WTC11 (cell line): Measurements from ENCODE around the gene COL21A1. TPM values are rescaled to one million over a fixed set of nuclear protein-coding genes. Genes with fewer than 3 reads are reported as not detected.

Source experiments
- ATAC-seq: fragments of 200-7000 bp; cut with Tn5 transposase; 2 replicates; pipeline ENCODE4 v1.10.0; 2021; ENCODE audit warnings: mild to moderate bottlenecking, moderate library complexity
- CTCF ChIA-PET: fragments of 300-600 bp; sonication (Branson Sonifier 250); formaldehyde crosslinking; loops from one replicate; lab custom pipeline; 2021; ENCODE audit warnings: antibody characterized with exemption; lab: Charles Lee
- POLR2A ChIA-PET: fragments of 350-600 bp; sonication (Branson Sonifier 250); formaldehyde crosslinking; loops from one replicate; lab custom pipeline; 2021; ENCODE audit warnings: antibody characterized with exemption; lab: Charles Lee
- DNase-seq: peaks from one replicate; pipeline ENCODE4 v3.0.0; 2021; ENCODE audit warnings: low spot score
- H3K27ac Mint-ChIP-seq: 2 replicates; pipeline ENCODE4 v1.8.0; 2021; ENCODE audit warnings: mixed read lengths
- H3K27me3 Mint-ChIP-seq: 2 replicates; pipeline ENCODE4 v1.8.0; 2021; ENCODE audit warnings: low read depth, mild to moderate bottlenecking, moderate library complexity, mixed read lengths
- H3K36me3 Mint-ChIP-seq: 2 replicates; pipeline ENCODE4 v1.8.0; 2021; ENCODE audit warnings: mixed read lengths
- H3K4me1 Mint-ChIP-seq: 2 replicates; pipeline ENCODE4 v1.8.0; 2022; ENCODE audit warnings: mixed read lengths
- H3K4me3 Mint-ChIP-seq: 2 replicates; pipeline ENCODE4 v1.8.0; 2021; ENCODE audit warnings: mild to moderate bottlenecking, moderate library complexity, mixed read lengths
- H3K9me3 Mint-ChIP-seq: 2 replicates; pipeline ENCODE4 v1.8.0; 2021; ENCODE audit warnings: mixed read lengths
- AFF4 ChIP-seq: sonication (generic); formaldehyde crosslinking; IDR thresholded peaks from 2 replicates; pipeline ENCODE4 v1.8.1; 2023; ENCODE audit warnings: mild to moderate bottlenecking, missing genetic modification reagents, borderline replicate concordance
- ATF1 ChIP-seq: sonication (generic); formaldehyde crosslinking; IDR thresholded peaks from 2 replicates; pipeline ENCODE4 v1.8.1; 2023; ENCODE audit warnings: mild to moderate bottlenecking, moderate library complexity, missing genetic modification reagents
- CBFB ChIP-seq: sonication (generic); formaldehyde crosslinking; IDR thresholded peaks from 2 replicates; pipeline ENCODE4 v1.8.1; 2022; ENCODE audit warnings: mild to moderate bottlenecking, low read depth, missing genetic modification reagents
- CDX4 ChIP-seq: fragments of 250-450 bp; sonication (Bioruptor Pico); IDR thresholded peaks from 2 replicates; pipeline ENCODE4 v1.9.0; 2021; ENCODE audit warnings: moderate library complexity, mild to moderate bottlenecking, inconsistent platforms, borderline replicate concordance
- CTCF ChIP-seq: fragments of 200-600 bp; IDR thresholded peaks from 2 replicates; pipeline ENCODE4 v1.8.0; 2022; ENCODE audit warnings: antibody characterized with exemption
- E2F4 ChIP-seq: sonication (generic); formaldehyde crosslinking; IDR thresholded peaks from 2 replicates; pipeline ENCODE4 v1.8.1; 2022; ENCODE audit warnings: low read depth, mild to moderate bottlenecking, moderate library complexity, missing genetic modification reagents, borderline replicate concordance
- FOXP1 ChIP-seq: sonication (generic); formaldehyde crosslinking; IDR thresholded peaks from 2 replicates; pipeline ENCODE4 v1.8.0; 2022; ENCODE audit warnings: missing genetic modification reagents, mild to moderate bottlenecking, moderate library complexity, borderline replicate concordance
- FOXP4 ChIP-seq: sonication (generic); formaldehyde crosslinking; IDR thresholded peaks from 2 replicates; pipeline ENCODE4 v1.8.0; 2022; ENCODE audit warnings: mild to moderate bottlenecking, missing genetic modification reagents
- GTF2I ChIP-seq: fragments of 250-450 bp; sonication (Bioruptor Pico); conservative IDR thresholded peaks from 2 replicates; pipeline ENCODE4 v1.4.0; 2021; ENCODE audit warnings: mild to moderate bottlenecking
- HMGA2 ChIP-seq: fragments of 250-450 bp; sonication (Bioruptor Pico); IDR thresholded peaks from 2 replicates; pipeline ENCODE4 v1.4.0; 2021; ENCODE audit warnings: mild to moderate bottlenecking, moderate library complexity
- JAZF1 ChIP-seq: fragments of 250-450 bp; sonication (Bioruptor Pico); IDR thresholded peaks from 2 replicates; pipeline ENCODE4 v1.9.0; 2021; ENCODE audit warnings: moderate library complexity, mild to moderate bottlenecking, inconsistent platforms
- MLX ChIP-seq: sonication (generic); formaldehyde crosslinking; IDR thresholded peaks from 2 replicates; pipeline ENCODE4 v1.8.1; 2023; ENCODE audit warnings: mild to moderate bottlenecking, missing genetic modification reagents, moderate library complexity
- USF2 ChIP-seq: sonication (generic); formaldehyde crosslinking; IDR thresholded peaks from 2 replicates; pipeline ENCODE4 v1.8.1; 2023; ENCODE audit warnings: mild to moderate bottlenecking, missing genetic modification reagents, moderate library complexity
- ZNF121 ChIP-seq: sonication (generic); formaldehyde crosslinking; IDR thresholded peaks from 2 replicates; pipeline ENCODE4 v1.8.0; 2023; ENCODE audit warnings: missing genetic modification reagents
- ZNF263 ChIP-seq: sonication (generic); formaldehyde crosslinking; IDR thresholded peaks from 2 replicates; pipeline ENCODE4 v1.8.1; 2022; ENCODE audit warnings: low read depth, mild to moderate bottlenecking, moderate library complexity, missing genetic modification reagents
- ZNF423 ChIP-seq: fragments of 250-450 bp; sonication (Bioruptor Pico); IDR thresholded peaks from 2 replicates; pipeline ENCODE4 v2.1.2; 2022; ENCODE audit warnings: mild to moderate bottlenecking, moderate library complexity
- ZNF425 ChIP-seq: fragments of 250-450 bp; sonication (Bioruptor Pico); conservative IDR thresholded peaks from 2 replicates; pipeline ENCODE4 v1.9.0; 2021; ENCODE audit warnings: mild to moderate bottlenecking
- ZNF671 ChIP-seq: fragments of 250-450 bp; sonication (Bioruptor Pico); IDR thresholded peaks from 2 replicates; pipeline ENCODE4 v1.8.0; 2021; ENCODE audit warnings: mild to moderate bottlenecking
- ZSCAN18 ChIP-seq: fragments of 250-450 bp; sonication (Bioruptor Pico); IDR thresholded peaks from 2 replicates; pipeline ENCODE4 v2.1.2; 2022; ENCODE audit warnings: mild to moderate bottlenecking, moderate library complexity
- total RNA-seq: library from RNA; stranded (reverse); gene quantifications from 3 replicates; pipeline ENCODE4 v1.2.3, GENCODE V29; 2021

The COL21A1 gene
- total RNA-seq, 1 experiment from 2014 or later: 4.4 TPM

GRCh38 chr6:56169366-56169765 lies 78.0 kb downstream of the COL21A1 start:
- H3K4me1 Mint-ChIP-seq: no peaks in the 10 kb centered on the region
- no peak overlapping the region for H3K4me3 Mint-ChIP-seq
- peaks cover 3% of the 10 kb centered on the region; the same call in 1 of the 2 replicates for H3K27me3 Mint-ChIP-seq
- H3K9me3 Mint-ChIP-seq: peaks cover 42% of the 10 kb centered on the region
- DNase-seq (no peak), ATAC-seq (no peak)
- H3K27ac Mint-ChIP-seq: no peak overlapping the region
- peaks cover 29% of the 10 kb centered on the region for H3K36me3 Mint-ChIP-seq
- POLR2A ChIA-PET: no interaction called here
- no peak for TF ChIP-seq CBFB (CRISPR knock-in tag)
- no peak for TF ChIP-seq AFF4 (CRISPR knock-in tag)
- no peak for TF ChIP-seq ZNF671 (CRISPR knock-in tag)
- no peak for TF ChIP-seq MLX (CRISPR knock-in tag)
- no peak for TF ChIP-seq FOXP4
- no peak for TF ChIP-seq ZNF121 (CRISPR knock-in tag)
- TF ChIP-seq CDX4: no peak
- TF ChIP-seq GTF2I (CRISPR knock-in tag): no peak
- no peak for TF ChIP-seq E2F4
- TF ChIP-seq ZNF263: no peak
- TF ChIP-seq JAZF1 (CRISPR knock-in tag): no peak
- no peak for TF ChIP-seq FOXP1 (CRISPR knock-in tag)
- no peak for TF ChIP-seq ZNF425 (CRISPR knock-in tag)
- TF ChIP-seq ATF1 (CRISPR knock-in tag): no peak
- no peak for TF ChIP-seq ZNF423 (CRISPR knock-in tag)
- TF ChIP-seq ZSCAN18 (CRISPR knock-in tag): no peak
- TF ChIP-seq HMGA2: no peak
- no peak for TF ChIP-seq CTCF
- TF ChIP-seq USF2 (CRISPR knock-in tag): no peak
- CTCF ChIA-PET: no interaction called here
